Right lobe of liver (tissue), 4 donors: ENCODE measurements around the gene TERT.
"Not testable (repeated sequence)": the region's sequence is repeated elsewhere in the genome, so short reads cannot be mapped to it uniquely, and the experiment has no call there.

ENCODE experiments used
- POLR2A ChIP-seq: fragments of 450-650 bp; IDR thresholded peaks from one replicate; pipeline ENCODE4 v1.6.1; 2017; ENCODE audit warnings: antibody characterized with exemption, mild to moderate bottlenecking
- TF ChIP-seq, protein P1 (sequence below), 4 donors: fragments of 200-600 bp in 3 of 4; fragments of 450-650 bp in 1 of 4; IDR thresholded peaks; one replicate each; pipeline versions ENCODE4 v1.5.1 to v1.8.0; 2016 to 2022; ENCODE audit warnings: antibody characterized with exemption in 4 of 4, mild to moderate bottlenecking in 2 of 4
- donor health status: DM: no; HTN: no; CAD: no.
- donor health status: DM: no; HTN: no; CAD: no.
- donor health status: DM: no; HTN: yes; CAD: no.

GRCh38 chr5:1342711-1343110 lies 47.8 kb upstream of the TERT start:
- TF ChIP-seq, protein P1, sequence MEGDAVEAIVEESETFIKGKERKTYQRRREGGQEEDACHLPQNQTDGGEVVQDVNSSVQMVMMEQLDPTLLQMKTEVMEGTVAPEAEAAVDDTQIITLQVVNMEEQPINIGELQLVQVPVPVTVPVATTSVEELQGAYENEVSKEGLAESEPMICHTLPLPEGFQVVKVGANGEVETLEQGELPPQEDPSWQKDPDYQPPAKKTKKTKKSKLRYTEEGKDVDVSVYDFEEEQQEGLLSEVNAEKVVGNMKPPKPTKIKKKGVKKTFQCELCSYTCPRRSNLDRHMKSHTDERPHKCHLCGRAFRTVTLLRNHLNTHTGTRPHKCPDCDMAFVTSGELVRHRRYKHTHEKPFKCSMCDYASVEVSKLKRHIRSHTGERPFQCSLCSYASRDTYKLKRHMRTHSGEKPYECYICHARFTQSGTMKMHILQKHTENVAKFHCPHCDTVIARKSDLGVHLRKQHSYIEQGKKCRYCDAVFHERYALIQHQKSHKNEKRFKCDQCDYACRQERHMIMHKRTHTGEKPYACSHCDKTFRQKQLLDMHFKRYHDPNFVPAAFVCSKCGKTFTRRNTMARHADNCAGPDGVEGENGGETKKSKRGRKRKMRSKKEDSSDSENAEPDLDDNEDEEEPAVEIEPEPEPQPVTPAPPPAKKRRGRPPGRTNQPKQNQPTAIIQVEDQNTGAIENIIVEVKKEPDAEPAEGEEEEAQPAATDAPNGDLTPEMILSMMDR (IDR thresholded peaks at IDR 0.05), result not testable (repeated sequence)
- not testable (repeated sequence) for TF ChIP-seq POLR2A
